HFFc6 (cell line): Measurements from ENCODE around the gene PTPRM. TPM values are rescaled to one million over a fixed set of nuclear protein-coding genes. Genes with fewer than 3 reads are reported as not detected.

Experiments used
- DNase-seq: peaks from one replicate; pipeline ENCODE4 v3.0.0-alpha.2; 2018
- H3K27ac Mint-ChIP-seq: 2 replicates; pipeline ENCODE4 v1.8.0; 2020; ENCODE audit warnings: mild to moderate bottlenecking, mixed read lengths
- H3K27me3 Mint-ChIP-seq: 2 replicates; pipeline ENCODE4 v1.8.0; 2021; ENCODE audit warnings: mild to moderate bottlenecking, moderate library complexity, mixed read lengths; ENCODE audit not compliant: insufficient read depth
- H3K36me3 Mint-ChIP-seq: 2 replicates; pipeline ENCODE4 v1.8.0; 2021; ENCODE audit warnings: low read depth, mixed read lengths
- H3K4me1 Mint-ChIP-seq: 2 replicates; pipeline ENCODE4 v1.8.0; 2020; ENCODE audit warnings: low read depth, mixed read lengths
- H3K4me3 Mint-ChIP-seq: 2 replicates; pipeline ENCODE4 v1.8.0; 2020; ENCODE audit warnings: mild to moderate bottlenecking, moderate library complexity, mixed read lengths
- H3K9me3 Mint-ChIP-seq: 2 replicates; pipeline ENCODE4 v1.8.0; 2020; ENCODE audit warnings: mild to moderate bottlenecking, mixed read lengths
- CTCF ChIP-seq: fragments of 200-600 bp; sonication (generic); IDR thresholded peaks from 2 replicates; pipeline ENCODE4 v1.5.0; 2021; ENCODE audit warnings: antibody characterized with exemption, mild to moderate bottlenecking
- total RNA-seq, 6 experiments: library from RNA; stranded (reverse); fragmentation: NEBNext Ultra II Directional; extraction: Animal tissue kit (Norgen Biotek cat#: 25700); gene quantifications; 2 replicates in 1 of 6; 3 replicates in 5 of 6; pipeline ENCODE4 v1.2.3, GENCODE V29; 2021

The PTPRM gene
- total RNA-seq, 6 experiments from 2014 or later, result 39.4 to 49.8 (median 43.8) TPM

- H3K9me3 Mint-ChIP-seq, result no peaks in the 10 kb centered on the region
- no peak for TF ChIP-seq CTCF
- no peak overlapping the region for H3K27ac Mint-ChIP-seq
- no peak overlapping the region for H3K4me3 Mint-ChIP-seq
- no peaks in the 10 kb centered on the region for H3K4me1 Mint-ChIP-seq
- DNase-seq, result no peak
- no peaks in the 10 kb centered on the region; the same call in 1 of the 2 replicates for H3K27me3 Mint-ChIP-seq
- H3K36me3 Mint-ChIP-seq, result no peaks in the 10 kb centered on the region
Measured at GRCh38 chr18:8397034-8397433, 829.9 kb downstream of the PTPRM start.

GRCh38 chr18:8399138-8399537 is 832.0 kb downstream of the PTPRM start:
- no peak for TF ChIP-seq CTCF
- peaks cover 1% of the 10 kb centered on the region; the same call in 1 of the 2 replicates for H3K36me3 Mint-ChIP-seq
- no peak overlapping the region for H3K27ac Mint-ChIP-seq
- DNase-seq, result no peak
- H3K27me3 Mint-ChIP-seq, result no peaks in the 10 kb centered on the region; the same call in 1 of the 2 replicates
- no peaks in the 10 kb centered on the region for H3K9me3 Mint-ChIP-seq
- no peaks in the 10 kb centered on the region for H3K4me1 Mint-ChIP-seq
- no peak overlapping the region for H3K4me3 Mint-ChIP-seq

- no peaks in the 10 kb centered on the region for H3K4me1 Mint-ChIP-seq
- H3K27ac Mint-ChIP-seq, result no peak overlapping the region
- no peak for TF ChIP-seq CTCF
- no peak for DNase-seq
- H3K4me3 Mint-ChIP-seq, result no peak overlapping the region
- no peaks in the 10 kb centered on the region; the same call in 1 of the 2 replicates for H3K27me3 Mint-ChIP-seq
- H3K9me3 Mint-ChIP-seq, result no peaks in the 10 kb centered on the region
- peaks cover 4% of the 10 kb centered on the region; the same call in 1 of the 2 replicates for H3K36me3 Mint-ChIP-seq
Measured at GRCh38 chr18:8400193-8400752, 833.2 kb downstream of the PTPRM start.

DNA sequence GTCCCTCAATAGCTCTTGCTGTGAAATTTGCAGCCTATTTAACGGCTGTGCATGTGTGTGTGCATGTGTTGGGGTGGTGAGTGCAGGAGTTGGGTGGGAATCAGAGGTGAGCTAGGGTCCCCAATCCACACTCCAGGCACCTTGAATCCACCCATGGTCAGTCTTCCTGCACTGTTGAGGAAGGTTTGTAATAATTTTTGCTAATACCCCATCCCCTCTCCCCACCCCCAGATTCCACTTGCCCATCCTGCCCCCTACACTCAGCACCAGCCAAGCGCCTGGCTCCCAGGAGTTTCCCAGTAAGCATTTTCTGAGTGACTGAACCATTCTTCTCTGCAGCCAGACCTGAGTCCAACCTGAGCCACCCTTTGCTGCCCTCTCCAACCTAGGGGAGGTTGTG is 833.7 kb downstream of the PTPRM start:
- H3K9me3 Mint-ChIP-seq, result no peaks in the 10 kb centered on the region
- peaks cover 4% of the 10 kb centered on the region; the same call in 1 of the 2 replicates for H3K36me3 Mint-ChIP-seq
- DNase-seq, result no peak
- H3K4me3 Mint-ChIP-seq, result no peak overlapping the region
- no peak overlapping the region for H3K27ac Mint-ChIP-seq
- no peaks in the 10 kb centered on the region for H3K4me1 Mint-ChIP-seq
- no peaks in the 10 kb centered on the region; the same call in 1 of the 2 replicates for H3K27me3 Mint-ChIP-seq
- TF ChIP-seq CTCF, result no peak

DNA sequence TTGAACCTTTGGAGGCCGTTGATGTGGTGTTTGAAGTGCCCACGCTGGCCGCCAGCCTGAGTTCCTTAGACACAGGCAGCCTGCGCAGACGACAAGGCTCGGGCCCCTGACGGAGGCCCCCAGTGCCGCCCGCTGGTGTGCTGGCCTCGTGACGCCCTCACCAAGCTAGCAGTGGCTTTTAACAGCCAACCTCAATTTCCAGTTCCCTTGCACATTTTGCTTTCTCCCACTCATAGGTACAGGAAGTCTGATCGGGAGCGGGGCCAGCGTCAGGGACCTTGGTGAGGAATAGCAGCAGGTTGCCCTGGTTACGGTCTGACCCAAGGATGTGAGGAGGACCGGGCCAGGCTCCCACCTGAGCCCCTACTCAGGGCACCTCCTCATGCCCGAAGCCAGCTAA is 834.5 kb downstream of the PTPRM start:
- no peak overlapping the region for H3K27ac Mint-ChIP-seq
- H3K36me3 Mint-ChIP-seq, result peaks cover 4% of the 10 kb centered on the region; the same call in 1 of the 2 replicates
- H3K27me3 Mint-ChIP-seq, result no peaks in the 10 kb centered on the region; the same call in 1 of the 2 replicates
- no peaks in the 10 kb centered on the region for H3K4me1 Mint-ChIP-seq
- TF ChIP-seq CTCF, result no peak
- no peak overlapping the region for H3K4me3 Mint-ChIP-seq
- no peak for DNase-seq
- no peaks in the 10 kb centered on the region for H3K9me3 Mint-ChIP-seq
